ENCODE data around the gene MAPT.

MAPT gene

GRCh38 chr17:46036491-46036890 lies 142.1 kb downstream of the MAPT start:
- no peak for DNase-seq

GRCh38 chr17:46037722-46038255 lies 143.4 kb downstream of the MAPT start:
- DNase-seq, result no peak

DNA sequence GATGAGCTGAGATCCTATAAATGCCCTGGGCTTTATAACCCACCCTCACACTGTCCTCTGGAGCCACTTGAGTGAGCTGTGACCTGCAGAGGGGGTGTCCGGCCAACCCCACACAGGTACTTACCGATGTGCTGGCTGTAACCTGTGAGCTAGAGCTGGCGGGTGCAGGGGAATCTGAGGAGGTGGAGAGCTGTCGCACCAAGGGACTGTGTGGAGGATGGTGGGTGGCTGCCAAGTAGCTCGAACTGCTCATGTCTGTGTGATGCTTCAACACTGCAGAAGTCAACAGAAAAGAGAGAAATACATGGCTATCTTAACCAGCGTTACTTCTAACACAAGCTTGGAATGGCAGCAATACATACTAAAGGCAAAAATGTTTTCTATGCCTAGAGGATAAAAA lies 144.1 kb downstream of the MAPT start:
- DNase-seq, result no peak

GRCh38 chr17:46038937-46039336 lies 144.6 kb downstream of the MAPT start:
- DNase-seq, result no peak

DNA sequence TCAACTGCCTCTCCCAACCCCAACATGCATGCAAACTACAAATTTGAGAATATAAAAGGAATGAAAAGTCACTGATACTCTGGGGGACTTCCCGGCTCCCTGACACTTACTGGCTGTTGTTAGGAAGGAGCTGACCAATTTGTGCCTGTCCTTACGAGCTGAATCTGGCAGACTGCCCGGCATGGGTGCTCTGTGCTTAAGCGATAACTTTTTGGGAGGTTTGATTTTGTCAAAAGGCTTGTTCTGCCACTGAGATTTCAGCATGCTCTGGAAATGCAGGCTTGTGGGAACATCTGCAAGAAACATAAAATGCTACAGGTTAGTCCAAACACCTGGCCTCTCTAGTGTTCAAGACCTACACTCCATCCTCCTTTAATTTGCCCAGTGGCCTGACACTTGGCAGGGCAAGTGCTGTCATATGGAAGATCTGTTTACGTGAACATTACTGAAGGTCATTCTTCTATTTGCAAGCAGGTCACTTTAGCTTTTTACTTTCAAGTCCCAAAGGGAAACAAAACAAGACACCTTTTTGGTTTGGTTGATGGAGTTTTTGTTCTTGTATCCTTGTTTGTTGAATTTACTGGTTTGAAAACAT lies 145.3 kb downstream of the MAPT start:
- DNase-seq, result no peak

DNA sequence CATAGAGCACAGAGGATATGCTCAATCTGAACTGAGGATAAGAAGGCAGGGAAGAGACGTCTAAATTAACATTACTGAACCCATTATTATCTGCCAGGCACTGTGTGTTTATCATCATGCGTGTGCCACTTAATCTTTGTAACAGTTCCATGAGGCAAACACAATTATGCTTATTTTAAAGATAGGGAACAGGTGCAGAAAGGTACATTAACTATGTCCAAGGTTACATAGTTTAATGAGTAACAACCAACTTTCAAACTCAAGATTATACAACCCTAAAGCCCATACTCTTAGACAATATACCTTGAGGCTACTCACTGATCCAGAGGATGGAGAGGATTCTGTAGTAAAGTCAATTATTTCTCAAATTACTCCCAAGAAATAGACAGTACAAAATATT lies 147.9 kb downstream of the MAPT start:
- DNase-seq, result no peak

GRCh38 chr17:46042925-46043324 lies 148.6 kb downstream of the MAPT start:
- DNase-seq, result no peak

- no peak for DNase-seq
Observed at GRCh38 chr17:46043606-46044005, 149.3 kb downstream of the MAPT start.

DNA sequence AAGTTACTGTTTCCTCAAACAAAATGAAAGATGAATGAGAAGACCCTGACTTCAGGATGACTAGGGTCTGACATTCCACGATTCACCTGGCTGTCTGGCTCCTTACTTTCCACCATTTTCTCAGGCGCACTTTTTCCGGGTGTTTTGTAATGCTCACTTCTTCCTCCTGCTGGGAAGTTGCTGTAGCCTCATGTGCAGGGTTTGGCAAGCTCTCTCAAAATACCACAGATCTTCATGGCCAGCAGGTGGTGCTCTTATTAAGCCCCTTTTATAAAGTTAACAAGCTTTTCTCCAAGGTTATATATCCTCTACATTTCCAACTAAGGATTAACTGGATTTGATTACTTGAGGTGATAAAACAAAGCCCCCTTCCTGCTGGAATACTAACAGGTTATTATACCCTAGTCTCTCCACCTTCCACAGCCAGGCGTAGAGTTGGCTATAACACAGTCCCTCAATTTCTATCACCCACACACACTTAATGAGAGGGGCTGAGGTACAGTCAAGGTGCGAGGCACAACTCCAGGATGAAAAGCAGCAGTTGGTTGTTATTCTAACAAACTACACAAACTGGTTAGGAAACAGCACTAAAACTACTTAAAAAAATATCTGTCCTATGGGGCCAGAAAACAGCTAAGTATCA lies 150.1 kb downstream of the MAPT start:
- peak; percentile 54 for DNase-seq

DNA sequence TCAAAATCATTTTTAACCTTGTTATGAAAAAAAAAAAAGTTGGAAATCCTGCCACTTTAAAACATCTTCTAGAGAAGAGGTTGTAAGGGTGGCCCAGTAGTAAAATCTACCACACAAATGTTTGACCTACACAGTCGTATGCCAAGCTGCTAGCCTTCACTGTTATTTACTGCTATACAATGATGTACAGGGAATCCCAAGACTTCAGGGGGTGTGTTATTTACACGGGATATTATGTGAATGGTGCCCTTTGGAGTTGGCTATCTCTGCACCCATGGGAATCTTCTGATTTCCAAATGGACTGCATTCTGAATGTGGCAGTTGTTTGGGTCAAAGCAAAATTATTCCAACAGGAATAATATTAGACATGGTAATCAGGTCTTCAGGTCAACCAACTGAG lies 150.6 kb downstream of the MAPT start:
- DNase-seq, result no peak

- no peak for DNase-seq
Observed at GRCh38 chr17:46045639-46046038, 151.3 kb downstream of the MAPT start.

DNA sequence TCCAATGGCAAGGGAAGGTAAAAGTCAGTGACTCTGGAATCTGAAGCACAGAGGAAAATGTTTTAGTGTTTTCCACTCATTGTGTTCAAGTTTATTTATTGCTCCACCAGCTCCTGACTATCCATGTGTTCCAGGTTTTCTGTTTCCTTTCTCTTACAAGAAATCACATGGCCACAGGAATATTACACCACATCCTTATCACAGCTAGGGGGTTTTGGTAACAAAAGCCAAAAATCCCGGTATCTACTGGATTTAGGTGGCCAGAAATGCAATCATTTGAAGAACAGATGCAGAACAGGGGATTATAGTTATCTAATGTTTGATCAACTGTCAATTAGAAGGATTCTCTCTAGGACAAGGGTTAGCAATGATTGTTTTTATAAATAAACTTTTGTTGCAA lies 152.6 kb downstream of the MAPT start:
- no peak for DNase-seq

DNA sequence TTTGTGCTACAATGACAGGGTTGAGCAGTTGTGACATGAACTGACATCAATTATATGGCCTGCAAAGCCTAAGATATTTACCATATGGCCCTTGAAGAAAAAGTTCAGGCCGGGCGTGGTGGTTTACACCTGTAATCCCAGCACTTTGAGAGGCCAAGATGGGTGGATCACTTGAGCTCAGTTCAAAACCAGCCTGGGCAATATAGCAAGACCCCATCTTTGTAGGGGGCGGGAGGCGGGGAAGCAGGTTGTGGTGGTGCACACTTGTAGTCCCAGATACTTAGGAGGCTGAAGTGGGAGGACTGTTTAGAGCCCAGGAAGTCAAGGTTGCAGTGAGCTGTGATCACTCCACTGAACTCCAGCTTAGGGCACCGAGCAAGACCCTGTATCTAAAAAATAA lies 153.0 kb downstream of the MAPT start:
- DNase-seq, result no peak

DNA sequence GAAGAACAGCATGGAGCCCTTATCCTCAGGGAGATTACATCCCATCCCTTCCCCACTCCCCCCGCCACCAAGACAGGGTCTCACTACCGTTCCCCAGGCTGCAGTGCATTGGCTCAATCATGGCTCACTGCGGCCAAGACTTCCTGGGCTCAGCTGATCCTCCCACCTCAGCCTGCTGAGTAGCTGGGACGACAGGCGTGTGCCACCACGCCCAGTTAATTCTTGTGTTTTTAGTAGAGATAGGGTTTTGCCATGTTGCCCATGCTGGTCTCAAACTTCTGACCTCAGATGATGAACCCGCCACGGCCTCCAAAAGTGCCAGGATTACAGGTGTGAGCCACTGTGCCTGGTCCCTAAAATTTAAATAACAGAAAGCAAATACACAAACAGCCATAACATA lies 153.5 kb downstream of the MAPT start:
- no peak for DNase-seq

DNA sequence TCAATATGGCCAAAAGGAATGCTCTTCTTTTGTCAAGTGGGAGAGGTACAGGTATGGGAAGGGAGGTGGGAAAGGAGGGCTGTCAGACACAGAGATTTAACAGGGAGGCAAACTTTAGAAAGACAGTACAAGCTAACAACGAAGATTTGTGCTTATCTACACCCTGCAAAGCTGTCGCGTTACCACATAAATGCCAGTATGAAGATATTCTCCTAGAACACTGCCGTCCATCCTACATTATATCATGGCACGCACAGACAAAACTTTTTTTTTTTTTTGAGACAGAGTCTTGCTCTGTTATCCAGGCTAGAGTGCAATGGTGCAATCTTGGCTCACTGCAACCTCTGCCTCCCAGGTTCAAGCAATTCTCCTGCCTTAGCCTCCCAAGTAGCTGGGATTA lies 155.3 kb downstream of the MAPT start:
- DNase-seq, result no peak

DNA sequence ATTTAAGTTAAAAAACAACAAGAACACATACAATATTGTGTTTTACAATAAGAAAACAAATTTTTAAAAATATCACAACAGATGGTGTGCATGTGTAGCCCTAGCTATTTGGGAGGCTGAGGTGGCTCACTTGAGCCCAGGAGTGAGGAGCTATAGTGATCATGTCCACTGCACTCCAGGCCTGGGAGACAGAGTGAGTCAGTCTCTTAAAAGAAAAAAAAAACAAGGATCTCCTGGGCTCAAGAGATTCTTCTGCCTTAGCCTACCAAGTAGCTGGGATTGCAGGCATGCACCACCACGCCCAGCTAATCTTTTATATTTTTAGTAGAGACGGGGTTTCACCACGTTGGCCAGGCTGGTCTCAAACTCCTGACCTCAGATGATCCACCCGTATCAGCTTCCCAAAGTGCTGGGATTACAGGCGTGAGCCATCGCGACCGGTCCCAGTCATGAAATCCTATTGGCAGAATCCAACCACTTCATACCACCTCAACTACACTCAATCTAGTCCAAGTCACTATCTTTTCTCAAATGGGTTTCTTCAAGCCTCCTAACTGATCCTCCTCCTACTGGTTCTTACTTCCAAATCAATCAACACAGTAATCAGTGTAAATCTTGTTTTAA lies 159.7 kb downstream of the MAPT start:
- DNase-seq, result no peak

GRCh38 chr17:46056800-46057304 lies 162.5 kb downstream of the MAPT start:
- no peak for DNase-seq

GRCh38 chr17:46057366-46057765 lies 163.0 kb downstream of the MAPT start:
- DNase-seq, result no peak

- no peak for DNase-seq
Observed at GRCh38 chr17:46059486-46059885, 165.1 kb downstream of the MAPT start.

- no peak for DNase-seq
Observed at GRCh38 chr17:46060461-46060860, 166.1 kb downstream of the MAPT start.

DNA sequence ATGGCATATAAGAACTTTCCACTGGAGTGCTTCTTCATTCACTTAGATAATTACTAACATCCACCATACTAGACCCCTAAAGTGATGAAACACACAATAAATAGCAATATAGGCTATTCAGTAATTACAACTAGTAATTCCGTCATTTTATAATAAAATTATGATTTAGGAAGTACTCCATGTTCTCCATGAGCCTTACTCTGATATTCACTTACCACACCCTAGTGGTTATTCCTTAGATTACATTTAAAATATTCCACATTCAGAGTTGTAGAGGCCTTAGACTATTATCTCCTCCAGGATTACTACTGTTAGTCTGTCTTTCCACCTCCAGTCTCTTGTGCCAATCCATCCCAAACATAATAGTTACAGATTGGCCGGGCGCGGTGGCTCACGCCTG lies 167.1 kb downstream of the MAPT start:
- DNase-seq, result no peak

DNA sequence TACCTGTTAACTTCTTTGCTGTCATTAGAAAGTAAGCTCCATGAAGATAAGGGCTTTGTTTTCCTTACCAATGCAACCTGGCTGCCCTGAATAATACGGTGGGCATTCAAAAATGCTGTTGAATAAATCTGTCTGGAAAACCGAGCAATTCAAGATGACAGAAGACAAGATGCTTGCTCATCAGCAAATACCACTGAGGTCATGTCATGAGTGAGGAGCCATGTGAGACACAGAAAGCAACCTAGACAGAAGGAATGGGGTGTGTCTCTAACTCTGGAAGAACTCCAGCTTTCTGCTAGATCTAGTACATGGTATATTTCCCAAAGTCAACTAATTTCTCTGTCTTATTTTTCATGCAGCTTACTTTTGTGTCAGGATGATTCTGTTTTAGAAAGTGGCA lies 168.9 kb downstream of the MAPT start:
- DNase-seq, result no peak

- no peak for DNase-seq
Observed at GRCh38 chr17:46064460-46064859, 170.1 kb downstream of the MAPT start.

- DNase-seq, result no peak
Observed at GRCh38 chr17:46071796-46072195, 177.4 kb downstream of the MAPT start.
